Occipital lobe (tissue), 2 donors: Measurements from ENCODE around the gene THNSL1. TPM values are rescaled to one million over a fixed set of nuclear protein-coding genes. Genes with fewer than 3 reads are reported as not detected.
A peak's percentile ranks its signal among the peaks of the same experiment; 100 is the strongest.
"Not testable (repeated sequence)": the region's sequence is repeated elsewhere in the genome, so short reads cannot be mapped to it uniquely, and the experiment has no call there.

Experiments used
- DNase-seq: peaks from one replicate; lab custom pipeline; 2025; lab: John Stamatoyannopoulos, UW
- total RNA-seq: library from RNA; depleted of rRNA; stranded (reverse); fragments of >200 nt; gene quantifications from one replicate; pipeline ENCODE4 v1.2.3, GENCODE V29; 2014

THNSL1 gene
- 17.9 TPM for total RNA-seq

DNA sequence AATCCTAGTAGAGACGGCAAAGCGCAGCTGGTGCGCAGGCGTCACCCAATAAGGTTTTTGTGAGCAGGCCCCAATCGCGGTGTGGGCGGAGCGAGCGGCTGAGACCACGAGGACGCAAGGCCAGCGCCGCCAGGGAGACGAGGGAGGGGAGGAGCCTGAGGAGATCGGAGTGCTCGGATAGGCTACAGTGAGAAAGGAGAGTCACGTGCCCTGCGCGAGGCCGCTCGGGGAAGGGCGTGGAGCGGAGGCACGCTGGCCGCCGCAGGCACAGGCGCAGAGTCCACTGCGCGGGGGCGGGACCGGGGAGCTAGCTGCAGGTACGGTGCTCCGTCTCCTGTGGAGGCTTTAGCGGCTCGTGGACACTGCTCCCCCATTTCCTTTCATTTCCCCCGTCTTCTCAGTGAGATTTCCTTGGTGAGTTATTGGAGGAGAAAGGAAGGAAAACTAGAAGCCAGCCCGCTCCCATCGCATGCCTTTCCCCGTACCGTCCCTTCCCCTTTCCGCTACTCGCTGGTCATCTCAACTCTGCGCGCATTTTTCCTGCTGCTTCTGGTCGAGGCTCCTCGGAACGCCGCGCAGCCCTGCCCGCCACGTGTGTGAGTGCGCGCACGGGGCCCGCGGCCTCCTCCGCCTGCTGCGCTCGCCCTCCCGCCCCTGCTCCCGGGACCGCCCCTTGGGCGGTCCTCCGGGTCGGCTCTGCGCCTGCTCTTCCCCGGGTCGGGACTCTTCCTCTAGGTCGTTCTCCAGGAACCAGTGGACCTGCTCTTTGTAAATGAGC, at the start of gene THNSL1:
Gene THNSL1, plus strand, starts transcription at position 237 of the 778 bp plus-strand sequence. CDS start 6,612 bp downstream, outside the sequence.
- DNase-seq: peak; percentile 99

GRCh38 chr10:24966962-24967481, 49.4 kb upstream of the THNSL1 start:
- no peak for DNase-seq

- no peak for DNase-seq
These were observed 48.1 kb upstream of the THNSL1 start for GRCh38 chr10:24968349-24968748.

- not testable (repeated sequence) for DNase-seq
These were observed 47.5 kb upstream of the THNSL1 start for GRCh38 chr10:24968951-24969350.

DNA sequence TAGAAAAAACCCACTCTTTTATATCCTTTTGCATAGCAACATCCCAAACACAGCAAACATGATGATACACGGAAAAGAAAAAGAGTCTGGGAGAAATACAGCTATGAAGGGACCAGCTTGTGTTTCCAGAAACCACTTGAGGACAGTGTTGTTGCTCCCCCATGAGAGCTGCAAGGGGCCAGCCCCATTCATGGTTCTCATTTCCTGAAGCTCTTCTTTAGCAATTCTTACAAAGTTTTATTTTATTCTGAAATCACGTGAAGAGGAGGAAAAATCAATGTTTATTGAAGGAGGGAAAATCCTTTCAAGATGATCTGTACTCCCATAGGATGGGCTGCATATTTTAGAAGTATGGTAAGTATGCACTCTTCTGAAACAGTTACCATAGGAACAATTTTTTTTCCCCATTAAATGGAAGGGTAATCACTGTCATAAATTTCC, 46.6 kb upstream of the THNSL1 start:
- DNase-seq: no peak

- no peak for DNase-seq
These were observed 45.0 kb upstream of the THNSL1 start for GRCh38 chr10:24971374-24971773.

- DNase-seq: no peak
These were observed 43.2 kb upstream of the THNSL1 start for GRCh38 chr10:24973163-24973562.

- no peak for DNase-seq
These were observed 41.4 kb upstream of the THNSL1 start for GRCh38 chr10:24974976-24975375.

DNA sequence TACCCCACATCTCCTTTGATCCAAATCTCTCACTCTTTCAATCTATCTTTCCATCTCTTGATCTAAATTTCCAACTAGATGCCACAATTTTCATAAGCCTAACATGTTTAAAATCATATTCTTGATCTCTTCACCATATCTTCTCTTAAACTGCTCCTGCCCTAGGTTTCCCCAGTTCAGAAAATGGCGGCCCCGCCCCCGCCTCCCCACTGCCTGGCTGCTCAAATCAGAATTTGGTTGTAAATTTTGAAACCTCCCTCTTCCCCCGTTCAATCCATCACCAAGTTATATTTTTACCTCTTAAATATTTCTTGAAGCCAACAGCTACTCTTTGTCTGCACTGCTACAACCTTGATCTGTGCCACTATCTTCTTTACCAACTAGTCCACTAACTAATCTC, 36.7 kb upstream of the THNSL1 start:
- DNase-seq: no peak

- no peak for DNase-seq
These were observed 35.2 kb upstream of the THNSL1 start for GRCh38 chr10:24981161-24981710.

DNA sequence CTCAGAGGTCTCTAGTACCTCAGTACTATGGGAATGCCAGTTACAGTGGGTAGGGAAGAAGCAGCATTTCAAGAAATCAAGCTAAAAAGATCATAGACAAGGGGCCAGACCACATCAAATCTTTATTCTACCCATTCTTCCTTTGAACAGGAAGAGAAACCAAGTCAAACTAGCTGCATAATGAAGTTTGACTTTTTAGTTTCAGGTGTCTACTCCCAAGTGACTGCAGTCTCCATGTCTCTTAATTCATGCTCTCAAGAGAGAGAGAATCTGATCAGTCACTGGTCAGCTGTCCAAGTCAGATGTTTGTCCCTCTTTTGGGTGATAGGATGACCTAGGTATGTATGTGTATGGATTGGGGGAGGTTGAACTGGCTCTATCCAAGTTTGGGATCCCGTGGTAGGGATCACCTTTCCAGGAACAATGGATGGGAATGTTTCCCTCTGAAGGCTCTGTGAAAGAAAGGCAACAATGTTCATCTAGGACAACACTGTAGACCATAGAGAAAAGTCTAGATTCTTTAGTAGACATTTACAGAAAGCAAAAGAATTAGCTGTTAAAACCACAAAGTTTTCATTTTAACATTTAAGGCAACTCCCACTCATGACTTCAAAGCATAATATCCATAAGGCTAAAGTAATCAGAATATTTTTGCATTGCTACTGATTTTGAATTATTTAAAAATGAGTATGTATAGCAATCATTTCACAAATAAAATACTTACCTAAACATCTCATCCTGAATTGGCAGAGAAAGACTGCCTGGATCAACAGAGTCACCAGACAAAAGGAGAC, 33.9 kb upstream of the THNSL1 start:
- no peak for DNase-seq

DNA sequence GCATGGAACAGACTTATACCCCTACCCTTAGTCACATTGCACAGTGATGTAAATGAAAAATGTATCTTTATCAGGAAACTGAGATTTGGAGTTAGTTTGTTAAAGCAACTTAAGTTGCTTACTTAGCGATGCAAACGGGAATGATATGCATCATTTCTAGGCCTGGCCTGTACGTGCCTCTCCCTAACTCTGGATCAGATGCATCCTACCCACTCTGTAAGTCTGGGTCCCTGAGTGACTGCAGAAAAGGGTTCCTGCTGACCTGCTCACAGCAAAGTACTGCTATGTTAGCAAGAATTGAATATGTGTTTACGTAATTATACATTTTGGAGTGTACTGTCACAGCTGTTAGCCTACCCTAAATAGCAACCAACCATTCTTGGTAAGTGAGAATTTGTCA, 33.3 kb upstream of the THNSL1 start:
- DNase-seq: no peak

GRCh38 chr10:24983946-24984345, 32.5 kb upstream of the THNSL1 start:
- no peak for DNase-seq

GRCh38 chr10:24984906-24985305, 31.5 kb upstream of the THNSL1 start:
- no peak for DNase-seq

DNA sequence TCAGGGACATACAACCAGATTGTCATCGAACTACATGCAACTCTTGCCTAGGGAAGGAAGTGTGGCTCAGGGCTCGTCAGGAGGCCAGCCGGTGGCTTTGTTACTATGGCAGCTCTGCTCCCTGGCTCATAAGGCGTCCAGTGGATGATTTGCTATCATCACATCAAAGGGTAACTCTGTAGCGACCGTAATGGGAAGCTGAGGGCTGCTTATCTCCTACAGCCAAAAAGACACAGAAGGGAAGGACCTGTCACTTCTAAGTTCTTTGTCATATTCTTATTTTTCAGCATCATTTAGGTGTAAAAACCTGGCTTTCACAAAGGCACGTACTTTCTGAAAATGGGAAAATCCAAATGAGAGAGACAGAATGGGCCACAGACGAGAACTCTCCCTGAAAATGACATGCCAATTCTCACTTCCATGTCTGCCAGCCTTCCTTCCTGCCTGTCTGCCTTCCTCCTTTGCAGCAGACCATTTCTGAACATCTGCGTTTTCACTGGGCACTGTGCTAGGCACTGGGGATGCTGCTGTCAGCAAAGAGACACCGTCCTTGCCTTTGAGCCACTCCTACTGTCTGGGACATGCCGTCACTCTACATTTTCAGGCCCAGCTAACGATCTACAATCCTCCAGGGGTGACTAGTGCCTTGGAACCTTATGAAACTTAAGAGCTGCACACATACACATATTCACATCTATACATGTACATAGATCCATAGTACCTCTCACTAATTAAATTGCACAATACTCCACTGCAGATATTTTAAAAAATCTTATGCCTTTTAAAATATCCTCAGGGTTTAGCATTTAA, 27.4 kb upstream of the THNSL1 start:
- DNase-seq: no peak

DNA sequence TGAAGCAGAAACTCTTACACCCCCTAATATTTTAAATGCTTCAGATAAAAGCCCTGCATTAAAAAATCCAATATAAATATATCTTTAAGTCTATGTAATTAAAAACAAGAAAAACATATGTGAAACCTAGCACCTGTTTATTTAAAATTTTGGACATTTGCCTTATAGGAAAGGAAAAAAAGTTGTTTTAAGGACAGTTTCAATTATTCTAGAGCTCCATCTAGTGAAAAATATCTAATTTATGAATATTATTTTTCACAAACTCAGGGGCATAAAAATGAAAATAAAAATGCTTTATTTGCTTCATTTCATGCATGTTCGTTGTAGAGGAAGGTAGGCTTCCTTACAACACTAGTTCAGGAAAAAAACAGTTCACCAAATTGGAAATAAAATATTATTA, 26.5 kb upstream of the THNSL1 start:
- DNase-seq: no peak

- DNase-seq: no peak
These were observed 25.1 kb upstream of the THNSL1 start for GRCh38 chr10:24991298-24991697.

GRCh38 chr10:24992512-24993133, 23.8 kb upstream of the THNSL1 start:
- DNase-seq: no peak

DNA sequence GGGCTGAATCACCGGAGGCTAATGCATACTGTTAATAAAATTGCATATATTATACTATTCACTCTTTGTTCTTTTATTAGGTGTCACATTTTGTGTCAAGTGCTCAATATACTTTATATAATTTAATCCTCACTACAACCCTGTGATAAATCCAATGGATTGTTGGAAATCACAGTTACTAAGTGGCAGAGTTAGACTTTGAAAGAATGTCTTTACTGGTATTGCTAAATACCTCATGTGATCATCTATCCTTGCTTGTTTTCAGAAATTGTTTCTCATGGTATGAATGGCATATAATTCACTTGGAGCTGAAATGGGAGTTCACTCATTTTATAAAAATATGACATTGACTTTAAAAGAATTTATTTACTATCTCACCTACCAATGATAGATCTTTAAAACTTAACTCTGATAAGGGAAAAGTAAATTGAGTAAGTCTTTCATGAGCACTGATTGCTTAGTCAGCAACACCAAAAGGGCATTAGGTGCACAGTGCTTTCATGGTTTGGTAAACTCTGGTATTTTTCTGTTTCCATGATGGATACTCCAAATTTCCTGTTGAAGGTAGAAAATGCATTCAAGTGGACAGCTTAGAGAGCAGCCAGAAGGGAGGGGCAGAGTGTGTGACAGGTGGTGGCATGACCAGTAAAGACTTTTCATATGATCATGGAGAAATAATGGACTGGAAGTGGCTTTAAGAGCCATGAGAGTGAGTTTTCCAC, 23.0 kb upstream of the THNSL1 start:
- no peak for DNase-seq

DNA sequence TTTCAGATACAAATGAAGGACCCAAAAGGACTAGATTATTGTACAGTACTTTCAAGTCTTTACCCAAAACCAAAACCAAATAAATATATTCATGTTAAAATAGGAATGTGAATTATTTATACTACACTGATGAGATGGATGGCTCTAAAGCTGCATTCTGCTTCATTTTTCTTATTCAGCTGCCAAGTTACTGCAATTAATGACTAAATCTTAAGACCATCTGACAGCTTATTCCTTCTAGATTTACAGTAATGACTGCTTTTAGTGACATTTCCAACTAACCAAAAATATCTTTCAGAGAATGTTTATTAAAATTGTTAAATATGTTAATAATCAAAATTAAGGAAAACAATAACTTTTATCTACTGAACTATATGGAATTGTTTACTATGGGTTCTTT, 21.3 kb upstream of the THNSL1 start:
- DNase-seq: no peak
